CD4-positive, alpha-beta T cell treated with Interleukin-15 for 1 hour (primary cell): ENCODE results near the gene ACBD6.

Source experiments
- DNase-seq: peaks from one replicate; pipeline ENCODE4 v3.0.0-alpha.2; 2020

Gene ACBD6

GRCh38 chr1:180251526-180252305 lies 250.7 kb downstream of the ACBD6 start:
- no peak for DNase-seq

- no peak for DNase-seq
Observed at GRCh38 chr1:180250883-180251509, 251.4 kb downstream of the ACBD6 start.

GRCh38 chr1:180250499-180250770 lies 251.9 kb downstream of the ACBD6 start:
- DNase-seq = no peak

GRCh38 chr1:180249725-180250498 lies 252.5 kb downstream of the ACBD6 start:
- DNase-seq = no peak

GRCh38 chr1:180248731-180249681 lies 253.4 kb downstream of the ACBD6 start:
- DNase-seq = no peak

GRCh38 chr1:180248176-180248575 lies 254.2 kb downstream of the ACBD6 start:
- no peak for DNase-seq

- no peak for DNase-seq
Observed at GRCh38 chr1:180247580-180247979, 254.8 kb downstream of the ACBD6 start.

- no peak for DNase-seq
Observed at GRCh38 chr1:180247061-180247460, 255.3 kb downstream of the ACBD6 start.

- DNase-seq = no peak
Observed at GRCh38 chr1:180246579-180246978, 255.8 kb downstream of the ACBD6 start.

GRCh38 chr1:180244840-180245239 lies 257.5 kb downstream of the ACBD6 start:
- DNase-seq = no peak

- no peak for DNase-seq
Observed at GRCh38 chr1:180243517-180244221, 258.7 kb downstream of the ACBD6 start.

GRCh38 chr1:180241716-180242544 lies 260.4 kb downstream of the ACBD6 start:
- DNase-seq = no peak

- no peak for DNase-seq
Observed at GRCh38 chr1:180239145-180240096, 263.0 kb downstream of the ACBD6 start.

- no peak for DNase-seq
Observed at GRCh38 chr1:180238675-180239074, 263.7 kb downstream of the ACBD6 start.
